ENCODE data around the gene CSF1. TPM values are rescaled to one million over a fixed set of nuclear protein-coding genes. Genes with fewer than 3 reads are reported as not detected.
"Not testable (repeated sequence)": the region's sequence is repeated elsewhere in the genome, so short reads cannot be mapped to it uniquely, and the experiment has no call there.

CSF1 gene
- total RNA-seq, 1 experiment from 2014 or later = 5.4 TPM

- no peak for DNase-seq (ENCODE audit: low spot score)
Observed at GRCh38 chr1:109937738-109938137, 27.1 kb downstream of the CSF1 start.

GRCh38 chr1:109938556-109938955 lies 27.9 kb downstream of the CSF1 start:
- no peak for DNase-seq (ENCODE audit: low spot score)

GRCh38 chr1:109942434-109942833 lies 31.8 kb downstream of the CSF1 start:
- no peak for DNase-seq (ENCODE audit: low spot score)

- no peak for DNase-seq (ENCODE audit: low spot score)
Observed at GRCh38 chr1:109944541-109944940, 33.9 kb downstream of the CSF1 start.

DNA sequence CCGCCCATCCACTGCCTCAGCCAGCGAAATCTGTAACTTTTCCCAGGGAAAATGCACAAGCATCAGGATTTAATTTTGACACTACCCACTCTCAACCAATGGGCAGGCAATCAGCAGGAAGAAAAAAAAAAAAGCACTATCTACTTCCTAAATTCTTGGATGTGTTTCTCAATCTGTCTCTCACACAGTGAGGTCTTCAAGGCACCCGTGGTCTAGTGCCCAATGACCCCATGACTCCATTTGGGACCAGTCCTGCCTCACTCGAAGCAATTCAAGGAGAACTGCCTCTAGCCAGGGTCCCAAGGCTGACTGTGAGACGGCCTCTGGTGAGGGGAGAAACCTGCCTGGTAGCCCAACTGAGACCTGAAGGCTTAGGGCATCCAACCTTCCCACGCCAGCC lies 35.9 kb downstream of the CSF1 start:
- no peak for DNase-seq (ENCODE audit: low spot score)

DNA sequence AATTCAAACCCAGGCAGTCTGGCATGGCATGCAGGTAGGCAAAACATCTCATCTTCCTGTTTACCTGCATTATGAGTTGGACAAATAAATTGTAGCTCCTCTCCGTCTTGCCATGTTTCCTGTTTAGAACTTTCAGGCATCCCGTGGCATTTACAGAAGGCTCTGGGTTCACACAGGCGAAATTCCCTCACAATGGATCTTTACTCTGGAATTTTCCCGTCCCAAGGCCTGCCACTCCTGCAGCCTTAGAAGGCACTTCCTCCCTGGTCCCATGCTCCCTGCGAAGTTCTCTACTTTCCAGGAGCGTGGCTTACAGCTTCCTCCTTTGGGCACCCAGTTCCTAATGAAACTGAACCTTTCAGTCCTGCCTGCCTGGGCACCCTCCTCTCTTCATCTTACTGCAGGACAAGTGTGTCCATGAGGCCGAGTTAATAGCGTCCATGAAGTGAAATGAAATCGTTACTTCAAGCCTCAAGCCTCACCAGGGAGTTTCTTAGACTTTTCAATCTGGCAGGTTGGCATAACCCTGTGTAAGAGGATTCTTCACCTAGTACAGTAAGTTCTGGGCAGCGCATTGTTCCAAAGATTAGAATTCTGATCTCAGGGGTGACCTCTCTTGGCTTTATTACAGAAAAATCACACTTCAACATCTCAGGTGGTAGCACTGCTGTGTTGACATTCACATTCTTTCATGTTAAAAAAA lies 37.1 kb downstream of the CSF1 start:
- peak; percentile 35 for DNase-seq (ENCODE audit: low spot score)

DNA sequence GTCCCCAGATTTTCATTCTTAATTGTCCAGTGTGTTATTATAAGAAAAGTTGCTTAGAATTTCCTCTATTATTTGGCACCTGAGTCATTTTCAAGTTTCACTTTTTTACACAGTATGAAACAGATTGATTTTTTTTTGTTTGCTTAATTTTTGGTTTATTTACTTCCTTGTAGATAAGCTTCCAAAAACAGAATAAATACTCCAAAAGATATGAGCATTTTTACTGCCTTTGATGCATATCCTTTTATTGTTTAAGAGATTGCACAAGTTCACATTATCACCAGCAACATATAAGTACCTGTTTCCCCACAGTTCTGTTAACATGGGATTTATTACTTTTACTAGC lies 37.6 kb downstream of the CSF1 start:
- DNase-seq (ENCODE audit: low spot score) = peak; percentile 28

- no peak for DNase-seq (ENCODE audit: low spot score)
Observed at GRCh38 chr1:109950038-109950437, 39.4 kb downstream of the CSF1 start.

DNA sequence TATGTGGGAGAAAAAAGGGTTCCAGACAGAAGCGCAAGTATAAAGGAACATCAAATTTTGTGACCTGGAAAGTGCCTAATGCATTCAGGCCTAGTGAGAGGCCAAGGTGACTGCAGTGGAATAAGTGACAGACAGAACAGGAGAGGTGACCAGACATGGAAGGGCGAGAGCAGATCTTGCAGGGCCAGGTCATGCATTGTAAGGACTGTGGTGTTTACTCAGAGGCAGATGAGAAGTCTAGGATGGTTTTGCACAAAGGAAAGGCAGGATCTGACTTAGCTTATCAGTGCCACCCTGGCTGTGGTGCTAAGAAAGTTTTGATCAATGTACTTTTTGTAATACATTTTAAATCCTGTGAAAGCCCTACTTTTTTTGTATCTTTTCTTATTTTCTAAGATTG lies 39.9 kb downstream of the CSF1 start:
- no peak for DNase-seq (ENCODE audit: low spot score)

- DNase-seq (ENCODE audit: low spot score) = not testable (repeated sequence)
Observed at GRCh38 chr1:109951501-109951900, 40.9 kb downstream of the CSF1 start.

GRCh38 chr1:109954041-109954512 lies 43.4 kb downstream of the CSF1 start:
- no peak for DNase-seq (ENCODE audit: low spot score)

DNA sequence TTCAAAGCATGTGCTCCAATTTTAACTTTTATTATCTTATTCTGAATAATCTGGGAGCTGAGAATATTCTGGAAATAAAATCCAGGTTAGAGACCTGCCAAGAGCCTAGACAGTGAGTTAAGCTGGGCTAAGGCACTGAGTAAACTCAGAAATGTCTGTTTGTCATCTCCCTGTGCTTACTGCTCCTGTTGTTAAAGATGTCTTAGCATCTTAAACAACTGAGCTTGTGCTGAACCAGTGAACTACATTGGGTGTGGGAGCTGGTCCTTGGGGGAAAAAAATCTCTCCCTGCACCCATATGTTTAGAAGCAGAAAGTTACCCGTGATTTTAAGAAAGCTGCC lies 49.0 kb downstream of the CSF1 start:
- no peak for DNase-seq (ENCODE audit: low spot score)

GRCh38 chr1:109959974-109960744 lies 49.5 kb downstream of the CSF1 start:
- peak; percentile 47 for DNase-seq (ENCODE audit: low spot score)

- DNase-seq (ENCODE audit: low spot score) = no peak
Observed at GRCh38 chr1:109960745-109961094, 50.1 kb downstream of the CSF1 start.

DNA sequence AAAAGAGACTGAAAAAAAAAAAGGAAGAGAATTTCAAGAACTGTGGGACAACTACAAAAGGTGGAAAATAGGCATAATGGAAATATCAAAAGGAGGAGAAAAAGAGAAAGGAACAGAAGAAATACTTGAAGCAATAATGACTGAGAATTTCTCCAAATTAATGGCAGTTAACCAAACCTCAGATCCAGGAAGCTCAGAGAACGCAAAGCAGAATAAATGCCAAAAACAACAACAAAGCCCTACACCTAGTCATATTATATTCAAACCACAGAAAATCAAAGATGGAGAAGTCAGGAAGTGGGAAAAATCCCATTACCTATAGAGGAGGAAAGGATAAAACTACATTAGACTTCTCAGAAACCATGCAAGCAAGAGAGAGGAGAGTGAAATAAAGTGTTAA lies 53.2 kb downstream of the CSF1 start:
- no peak for DNase-seq (ENCODE audit: low spot score)

DNA sequence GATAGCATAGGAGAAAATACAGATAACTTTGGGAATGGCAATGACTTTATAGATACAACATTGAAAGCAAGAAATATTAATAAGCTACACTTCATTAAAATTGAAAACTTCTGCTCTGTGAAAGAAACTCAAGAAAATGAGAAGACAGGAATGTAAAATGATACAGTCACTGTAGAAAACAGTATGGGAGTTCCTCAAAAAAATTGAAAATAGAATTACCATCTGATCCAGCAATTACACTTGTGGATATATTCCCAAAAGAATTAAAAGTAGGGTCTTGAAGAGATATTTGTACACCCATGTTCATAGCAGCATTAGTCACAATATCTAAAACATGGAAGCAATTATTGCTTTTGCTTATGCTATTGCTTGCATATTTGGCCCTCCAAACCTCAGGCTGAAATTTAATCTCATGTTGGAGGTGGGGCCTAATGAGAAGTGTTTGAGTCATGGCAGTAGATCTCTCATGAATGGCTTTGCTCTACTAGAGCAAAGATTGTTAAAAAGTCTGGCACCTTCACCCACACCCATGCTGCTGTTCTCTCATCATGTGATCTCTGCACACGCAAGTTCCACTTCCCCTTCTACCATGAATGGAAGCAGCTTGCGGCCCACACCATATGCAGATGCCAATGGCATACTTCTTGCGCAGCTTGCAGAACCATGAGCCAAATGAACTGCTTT lies 58.6 kb downstream of the CSF1 start:
- no peak for DNase-seq (ENCODE audit: low spot score)

GRCh38 chr1:109969907-109970306 lies 59.3 kb downstream of the CSF1 start:
- DNase-seq (ENCODE audit: low spot score) = no peak

GRCh38 chr1:109971559-109971958 lies 60.9 kb downstream of the CSF1 start:
- DNase-seq (ENCODE audit: low spot score) = no peak

DNA sequence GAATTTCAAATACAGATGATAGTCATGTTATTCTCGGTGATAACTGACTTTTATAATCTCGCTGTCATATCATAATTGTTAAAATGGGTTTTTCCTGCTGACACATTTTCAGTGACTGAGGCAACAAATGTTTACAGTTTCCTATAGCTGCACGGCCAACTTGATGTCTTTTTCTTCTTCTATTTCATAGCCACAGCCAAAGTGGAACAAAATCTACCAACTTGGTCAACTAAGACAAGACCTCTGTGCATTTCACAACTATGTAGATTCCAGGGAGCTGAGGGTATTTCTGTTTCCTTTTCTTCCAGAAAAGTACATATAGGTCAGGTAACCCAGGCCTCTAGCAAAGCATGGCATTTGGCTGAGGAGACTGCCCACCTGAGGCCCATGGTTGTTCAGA lies 63.5 kb downstream of the CSF1 start:
- no peak for DNase-seq (ENCODE audit: low spot score)

- no peak for DNase-seq (ENCODE audit: low spot score)
Observed at GRCh38 chr1:109975718-109976117, 65.1 kb downstream of the CSF1 start.

DNA sequence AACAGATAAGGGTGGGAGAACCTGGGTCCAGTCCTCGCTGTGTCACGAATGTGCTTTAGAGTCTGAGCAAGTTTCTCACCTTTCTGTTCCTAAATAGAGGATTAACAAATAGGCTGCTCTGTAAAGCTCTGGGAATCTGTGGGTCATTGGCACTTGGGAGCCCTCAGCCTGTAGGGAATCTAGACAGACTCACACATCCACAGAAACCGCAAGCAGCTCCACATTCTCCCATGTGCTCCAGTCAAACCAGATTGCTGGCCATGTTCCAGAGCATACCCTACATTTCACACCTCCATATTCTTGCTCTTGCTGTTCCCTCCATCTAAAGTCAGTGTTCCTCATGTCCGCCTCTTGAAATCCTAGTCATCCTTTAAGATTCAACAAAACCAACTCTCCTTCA lies 66.1 kb downstream of the CSF1 start:
- no peak for DNase-seq (ENCODE audit: low spot score)

DNA sequence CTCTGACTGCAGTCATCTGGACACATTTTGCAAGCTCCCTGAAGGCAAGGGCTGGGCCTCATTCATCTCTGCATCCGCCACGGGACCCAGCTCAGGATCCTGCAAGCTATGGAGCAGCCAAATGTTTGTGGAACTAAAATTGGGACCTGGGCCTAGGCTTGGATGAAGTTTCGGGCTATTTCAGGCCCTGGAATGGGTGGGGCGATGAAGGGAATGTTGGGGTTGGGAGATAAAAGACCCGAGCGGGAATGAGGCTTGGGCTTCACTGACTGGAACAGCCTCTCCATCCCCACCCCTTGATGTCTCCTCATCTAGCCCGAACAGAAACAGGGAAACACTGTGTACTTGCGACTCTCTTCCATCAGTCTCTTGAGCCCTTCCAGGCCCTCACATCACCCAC lies 66.6 kb downstream of the CSF1 start:
- no peak for DNase-seq (ENCODE audit: low spot score)

Data from HT-29 (cell line).